8988T (cell line): ENCODE results near the gene TMEM63C.
"Not testable (repeated sequence)": the region's sequence is repeated elsewhere in the genome, so short reads cannot be mapped to it uniquely, and the experiment has no call there.

Experiments used
- DNase-seq: peaks from one replicate; pipeline ENCODE4 v3.0.0; 2011

TMEM63C gene

DNA sequence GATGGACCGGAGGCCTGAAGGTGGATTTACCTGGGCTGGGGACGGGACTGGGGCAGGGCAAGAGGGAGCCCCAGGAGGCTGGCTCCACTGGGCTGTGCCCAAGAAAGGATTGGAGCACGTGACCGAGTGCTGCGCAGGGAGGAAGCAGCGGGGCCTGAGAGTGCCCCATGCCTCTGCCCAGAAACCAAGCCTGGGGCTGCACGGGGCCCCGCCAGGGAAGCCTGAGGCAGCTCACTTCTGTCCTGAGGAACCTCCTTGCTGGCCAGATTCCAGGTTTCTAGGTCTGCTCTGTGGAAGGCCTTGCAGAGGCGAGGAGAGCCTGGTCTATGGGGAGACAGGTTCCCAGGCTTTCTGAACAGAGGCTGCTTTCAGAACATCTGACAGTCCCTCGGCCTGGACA is 79.0 kb downstream of the TMEM63C start:
- DNase-seq: no peak

DNA sequence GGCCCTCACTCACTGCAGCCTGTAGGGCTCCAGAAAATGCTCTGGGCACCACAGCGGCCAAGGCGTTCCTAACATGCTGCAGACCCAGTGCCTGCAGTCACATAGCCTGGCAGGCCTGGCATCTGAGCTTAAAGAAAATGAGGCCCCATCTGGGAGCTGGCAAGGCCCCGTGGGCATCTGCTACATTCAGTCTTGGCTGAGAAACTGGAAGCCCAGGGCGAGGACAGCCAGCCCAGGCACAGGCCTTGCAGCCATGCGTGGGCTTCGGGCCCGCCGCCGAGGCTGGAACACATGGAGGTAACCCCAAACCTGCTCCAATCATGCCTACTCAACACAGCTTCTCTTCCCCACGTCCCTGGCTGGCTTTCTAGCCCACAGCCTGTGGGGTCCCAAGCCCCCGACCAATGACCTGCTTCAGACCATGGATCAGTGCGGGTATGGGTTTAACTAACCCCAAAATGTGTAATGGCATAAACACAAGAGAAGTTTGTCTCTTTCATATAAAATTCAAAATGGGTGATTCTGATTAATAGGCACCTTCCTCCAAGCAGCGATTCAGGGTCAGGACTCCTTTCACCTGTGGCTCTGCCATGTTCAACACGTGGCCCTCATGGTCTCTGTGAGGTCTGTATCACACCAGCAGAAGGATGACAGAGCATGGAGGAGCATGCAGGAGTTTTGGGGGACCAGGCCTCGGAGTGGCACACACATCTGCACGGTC is 83.0 kb downstream of the TMEM63C start:
- no peak for DNase-seq

DNA sequence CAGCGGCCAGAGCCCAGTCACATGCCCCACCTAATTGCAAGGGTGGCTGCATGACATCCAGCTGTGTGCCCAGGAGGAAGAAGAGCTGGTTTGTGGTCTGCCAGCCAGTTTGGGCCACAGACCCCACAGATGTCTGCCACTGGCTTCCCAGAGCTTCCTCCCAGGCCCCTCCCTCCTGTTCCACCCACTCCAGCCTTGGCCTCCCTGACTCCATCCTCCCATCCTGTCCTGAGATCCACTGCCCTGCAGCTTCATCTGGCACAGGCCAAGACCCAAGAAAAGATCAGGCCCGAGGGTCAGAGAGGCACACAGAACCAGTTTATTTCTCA is 83.6 kb downstream of the TMEM63C start:
- no peak for DNase-seq

DNA sequence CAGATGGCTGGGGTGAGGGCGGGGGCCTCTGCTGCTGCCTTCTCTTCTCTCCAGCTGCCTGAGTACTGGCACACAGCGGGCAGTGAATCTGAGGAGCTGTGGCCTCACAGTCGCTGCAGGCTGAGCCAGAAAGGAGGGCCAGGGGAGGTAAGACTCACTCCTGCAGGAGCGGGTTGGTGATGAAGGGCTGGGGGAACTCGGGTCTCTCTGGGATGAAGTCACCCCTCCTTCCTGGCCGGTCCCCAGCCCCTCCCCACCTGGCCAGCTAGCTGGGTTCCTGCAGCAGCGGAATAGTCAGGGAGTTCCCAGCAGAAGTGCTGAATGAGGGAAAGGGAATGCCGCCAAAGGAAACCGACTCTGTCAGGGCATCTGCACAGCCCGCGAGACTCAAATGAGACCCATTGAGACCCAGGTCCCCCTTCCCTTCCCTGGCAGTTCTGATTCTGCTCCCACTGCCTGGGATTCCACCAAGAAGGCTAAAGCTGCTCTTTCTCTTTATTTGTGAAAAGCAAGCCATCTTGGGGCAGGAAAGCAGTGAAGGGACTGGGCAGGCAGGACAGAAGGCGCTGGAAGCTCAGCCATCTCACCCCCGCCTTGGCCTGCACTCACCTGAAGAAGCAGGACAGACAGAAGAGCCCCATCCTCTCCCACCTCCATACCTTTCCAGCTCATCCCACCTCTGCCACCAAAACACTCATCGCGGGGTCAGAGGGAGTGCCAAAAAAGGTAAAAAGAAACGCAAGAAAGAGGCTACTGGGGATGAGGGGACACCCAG is 84.2 kb downstream of the TMEM63C start:
- DNase-seq: no peak

DNA sequence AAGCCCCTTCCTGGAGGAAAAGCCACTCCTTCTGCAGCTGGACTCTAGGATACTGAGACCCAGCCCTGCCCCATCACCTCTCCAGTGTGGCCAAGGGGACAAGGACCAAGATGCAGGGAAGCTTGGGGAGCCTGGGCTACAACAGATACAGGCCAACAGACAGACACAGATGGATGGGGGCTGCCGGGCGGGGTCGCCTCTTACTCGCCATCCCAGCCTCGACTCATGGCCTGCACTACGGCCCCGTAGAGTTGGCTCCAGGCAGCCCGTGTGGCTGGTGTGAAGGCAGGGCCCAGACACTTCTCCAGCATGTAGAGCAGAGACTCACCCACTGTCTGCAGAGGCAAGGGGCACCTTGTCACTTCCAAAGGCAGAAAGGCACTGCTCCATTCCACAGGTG is 84.7 kb downstream of the TMEM63C start:
- no peak for DNase-seq

DNA sequence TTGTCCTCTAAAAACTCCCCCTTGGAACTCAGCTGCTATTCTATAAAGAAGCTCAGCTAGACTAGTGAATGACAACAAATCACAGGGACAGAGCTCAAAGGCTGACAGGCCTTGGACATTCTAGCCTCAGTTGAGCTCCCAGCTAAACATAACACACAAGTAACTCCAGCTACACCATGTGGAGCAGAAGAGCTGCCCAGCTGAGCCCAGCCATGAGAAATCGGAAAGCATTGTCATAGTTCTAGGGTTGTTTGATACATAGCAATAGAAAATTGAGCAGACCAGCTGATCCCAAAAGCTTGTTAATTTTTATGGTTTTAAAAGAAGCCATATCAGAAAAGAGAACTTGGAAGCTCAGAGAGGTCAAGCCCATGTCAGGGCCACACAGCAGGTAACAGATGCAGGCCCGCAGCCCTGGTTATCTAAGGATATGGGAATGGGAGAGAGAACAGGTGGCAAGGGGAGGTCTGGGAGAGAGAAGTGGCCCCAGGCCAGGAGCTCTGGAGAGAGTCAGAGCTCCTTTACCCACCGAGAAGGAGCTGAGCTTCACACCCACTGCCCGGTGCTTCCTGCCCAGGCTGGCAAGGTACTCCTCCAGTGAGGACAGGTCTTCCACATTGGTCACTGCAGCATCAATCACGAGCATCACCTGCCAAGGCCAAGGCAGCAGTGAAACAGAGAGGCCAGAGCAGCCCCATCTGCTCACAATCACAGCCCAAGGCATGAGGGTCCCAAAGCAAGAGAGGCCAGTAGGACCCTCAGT is 86.5 kb downstream of the TMEM63C start:
- DNase-seq: no peak

DNA sequence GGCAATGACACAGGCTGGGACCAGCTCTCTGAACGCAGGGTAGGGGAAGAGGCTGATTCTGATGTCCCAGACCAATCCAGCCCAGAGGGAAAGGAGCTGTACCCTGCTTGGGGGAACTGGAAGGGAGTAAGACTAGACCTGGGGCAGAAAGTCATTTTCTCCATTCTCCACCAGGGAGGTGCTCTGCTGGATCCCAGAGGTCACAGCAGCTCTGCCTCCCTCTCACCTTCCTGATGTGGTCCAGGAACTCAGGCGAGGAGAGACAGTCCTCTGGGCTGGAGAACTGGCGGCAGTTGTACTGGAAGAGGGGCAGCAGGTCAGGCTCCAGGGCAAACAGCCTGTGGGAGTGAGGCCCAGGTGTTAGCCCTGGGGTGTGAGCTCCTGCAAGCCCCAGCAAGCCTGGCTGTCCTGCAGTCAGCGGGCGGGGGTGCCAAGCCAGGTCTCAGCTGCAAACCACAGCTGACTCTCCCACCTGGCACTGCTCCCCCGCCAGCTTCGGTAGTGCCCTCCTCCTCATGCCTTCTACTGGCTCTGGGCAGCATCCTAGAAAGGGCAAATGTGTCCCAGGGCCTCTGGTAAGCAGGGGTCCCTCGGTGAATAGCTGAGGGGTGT is 87.5 kb downstream of the TMEM63C start:
- no peak for DNase-seq

DNA sequence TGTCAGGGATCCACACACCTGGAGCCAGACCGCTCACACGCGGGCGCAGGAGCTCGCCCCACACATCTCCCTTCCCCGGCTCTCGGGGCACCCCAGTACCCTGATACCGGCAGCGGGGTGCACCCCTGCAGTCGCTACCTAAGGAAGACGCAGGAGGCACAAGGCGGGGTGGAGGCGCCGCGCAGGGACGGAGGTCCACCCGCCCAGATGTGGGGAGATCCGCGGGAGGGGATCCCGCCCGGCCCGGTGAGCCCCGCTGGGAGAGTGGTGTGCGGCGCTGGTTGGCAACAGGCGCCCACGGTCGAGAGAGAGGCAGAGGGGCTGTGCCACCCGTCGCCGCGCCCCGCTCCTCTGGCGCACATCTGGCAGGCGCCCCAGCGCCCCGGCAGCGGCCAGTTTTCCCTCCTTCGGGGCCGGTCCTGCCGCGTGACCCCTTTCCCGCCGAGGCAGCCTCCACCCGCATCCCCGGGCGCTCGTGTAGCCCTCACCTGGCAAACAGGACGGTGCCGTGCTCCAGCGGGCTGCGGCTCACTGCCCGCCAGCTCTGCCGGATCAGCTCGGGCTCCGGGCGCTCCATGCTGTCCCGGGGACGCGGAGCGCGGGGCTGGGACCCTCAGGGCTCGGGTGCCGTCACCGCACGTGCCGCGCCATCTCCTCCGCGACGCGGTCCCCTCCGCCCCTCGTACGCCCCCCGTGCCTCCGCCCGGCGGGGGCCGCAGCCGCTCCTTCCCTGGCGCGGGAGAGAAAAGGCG is 88.9 kb downstream of the TMEM63C start:
- no peak for DNase-seq

DNA sequence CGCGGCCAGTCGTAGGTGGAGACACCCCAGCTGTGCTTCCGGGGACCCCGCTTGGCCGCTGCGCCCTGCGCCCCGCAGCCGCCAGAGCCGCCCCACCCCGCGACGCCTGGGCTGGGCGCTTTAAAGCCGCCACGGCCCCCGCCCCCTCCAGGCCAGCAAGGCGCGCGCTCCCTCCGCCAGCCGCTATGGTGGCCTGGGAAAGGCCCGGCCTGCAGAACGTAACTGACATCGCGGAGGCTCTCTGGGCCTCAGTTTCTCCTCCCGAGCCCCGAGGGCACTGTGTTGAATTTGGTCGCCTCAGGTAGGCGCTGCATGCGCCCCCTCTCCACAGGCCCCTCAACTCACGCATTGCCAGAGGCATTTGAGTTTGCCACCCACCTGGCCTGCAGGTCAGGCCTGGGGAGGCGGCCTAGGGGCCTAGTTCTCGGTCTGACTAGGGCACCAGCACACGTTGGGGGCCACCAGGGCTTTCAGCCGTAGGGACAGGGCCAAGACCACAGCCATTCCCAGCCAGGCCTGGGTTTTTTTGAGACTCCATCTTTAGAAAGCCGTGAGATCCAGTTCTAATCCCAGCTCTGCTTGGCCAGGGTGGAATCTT is 89.6 kb downstream of the TMEM63C start, which contains the start of gene NGB:
TSS of gene NGB (minus strand) at position 94 of the 598 bp plus-strand sequence. CDS start 269 bp downstream, outside the sequence.
- no peak for DNase-seq

DNA sequence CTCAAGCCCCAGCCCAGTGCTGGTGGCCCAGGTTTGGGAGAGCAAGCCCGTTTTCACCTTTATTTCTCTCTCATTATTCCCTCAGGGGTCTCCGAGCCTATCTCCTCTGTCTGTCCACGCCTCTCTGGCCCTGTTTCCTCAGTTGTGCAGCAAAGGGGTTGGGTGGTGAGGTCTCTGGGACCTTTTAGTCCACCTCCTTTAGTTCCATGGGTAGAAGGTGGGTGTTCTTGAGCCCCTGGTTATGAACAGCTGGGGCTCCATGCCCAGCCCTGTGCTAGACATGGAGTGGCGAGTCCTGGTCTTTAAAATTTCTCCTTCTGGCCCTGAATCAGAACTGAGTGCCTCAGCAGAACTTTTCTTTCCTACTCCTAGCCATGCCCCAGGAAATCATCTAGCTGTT is 90.7 kb downstream of the TMEM63C start:
- DNase-seq: no peak

DNA sequence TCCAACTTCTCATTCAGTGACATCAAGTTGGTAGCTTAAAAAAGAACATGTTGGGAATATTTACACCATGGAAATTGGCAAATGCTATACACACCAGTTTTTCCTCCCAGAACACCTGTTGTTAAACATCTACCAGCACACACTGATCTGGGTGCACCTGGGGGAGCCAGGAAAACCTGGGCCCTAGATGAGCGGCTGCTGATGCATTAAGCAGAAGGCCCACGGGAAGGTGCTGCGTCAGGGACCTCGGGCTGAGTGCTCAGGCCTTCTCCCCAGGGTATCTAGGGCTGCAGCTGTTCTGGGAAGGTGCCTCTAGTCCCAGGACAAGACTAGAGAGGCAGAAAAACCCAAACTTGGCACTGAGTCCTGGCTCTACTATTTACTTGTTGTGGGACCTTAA is 92.2 kb downstream of the TMEM63C start:
- no peak for DNase-seq

DNA sequence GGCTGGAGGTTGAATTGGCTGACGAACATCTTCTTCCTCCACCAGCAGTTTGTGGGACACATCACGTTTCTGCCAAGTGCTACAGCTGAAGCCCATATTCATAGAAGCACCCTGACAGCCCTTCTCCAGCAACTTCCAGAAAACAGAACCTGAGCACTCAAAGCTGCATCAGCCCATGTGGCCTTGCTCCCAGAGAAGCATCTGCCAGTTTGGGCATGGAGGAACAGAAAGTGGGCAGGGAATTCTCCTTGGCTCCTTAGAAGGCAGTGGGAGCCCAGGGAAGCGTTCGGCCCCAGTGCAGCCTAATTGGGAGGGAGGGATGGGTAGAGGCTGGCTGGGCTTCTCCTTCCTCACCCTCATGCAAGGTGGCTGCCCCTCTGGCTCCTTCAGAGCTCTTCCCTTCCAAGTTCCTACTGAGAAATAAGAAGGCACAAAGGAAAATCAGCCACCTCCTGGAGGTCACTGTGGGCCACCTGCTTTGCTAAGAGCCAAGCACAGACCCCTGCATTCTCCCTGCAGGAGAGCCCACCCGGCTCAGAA is 93.5 kb downstream of the TMEM63C start:
- DNase-seq: no peak

DNA sequence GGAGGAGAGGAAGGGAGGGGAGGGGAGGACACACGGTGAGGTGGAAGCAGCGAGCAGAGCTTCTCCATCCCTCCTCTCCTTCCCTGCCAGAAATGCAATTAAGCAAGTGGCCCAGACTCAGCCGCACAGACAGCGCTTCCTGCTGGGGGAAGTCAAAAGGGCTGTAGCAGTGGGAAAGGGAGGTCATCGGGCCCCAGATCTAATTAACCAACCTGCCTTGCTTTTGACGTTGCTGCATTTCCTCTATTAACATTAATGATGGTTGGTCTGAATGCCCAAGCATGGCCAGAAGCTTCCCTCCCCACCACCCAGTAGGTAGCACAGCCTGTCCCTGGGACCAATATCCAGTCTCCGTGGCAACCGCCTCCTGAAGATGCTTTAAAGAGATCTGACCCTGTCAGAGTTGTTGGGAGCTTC is 94.0 kb downstream of the TMEM63C start:
- no peak for DNase-seq

DNA sequence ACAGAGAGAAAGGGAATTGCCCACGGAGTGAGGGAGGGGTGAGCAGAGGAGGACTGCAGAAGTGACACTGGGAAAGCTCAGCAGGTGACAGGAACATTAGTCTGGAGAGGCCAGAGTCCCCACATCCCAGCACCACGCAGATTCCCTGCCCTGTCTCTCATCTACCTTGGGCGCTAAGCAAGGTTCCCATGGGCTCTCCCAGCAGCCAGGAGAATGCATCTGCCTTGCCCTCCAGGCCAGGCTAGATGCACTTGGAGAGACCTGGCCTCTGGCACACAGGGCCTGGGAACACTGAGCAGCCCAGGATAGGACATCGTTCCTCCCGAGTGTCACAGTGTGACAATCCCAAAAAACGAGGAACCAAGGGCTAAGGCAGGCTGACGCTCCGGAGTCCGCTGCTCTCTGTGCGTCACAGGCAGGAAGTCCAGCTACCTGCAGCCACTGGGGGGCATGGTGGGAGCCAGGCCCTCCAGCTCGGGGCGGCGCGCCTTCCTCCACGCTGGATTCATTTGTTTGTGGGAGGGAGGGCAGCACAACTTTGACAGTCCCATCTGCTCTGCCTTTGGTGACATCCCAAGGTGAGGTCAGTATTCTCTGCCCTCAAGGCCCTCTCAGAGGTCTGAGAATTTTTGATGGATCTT is 94.8 kb downstream of the TMEM63C start:
- DNase-seq: no peak

DNA sequence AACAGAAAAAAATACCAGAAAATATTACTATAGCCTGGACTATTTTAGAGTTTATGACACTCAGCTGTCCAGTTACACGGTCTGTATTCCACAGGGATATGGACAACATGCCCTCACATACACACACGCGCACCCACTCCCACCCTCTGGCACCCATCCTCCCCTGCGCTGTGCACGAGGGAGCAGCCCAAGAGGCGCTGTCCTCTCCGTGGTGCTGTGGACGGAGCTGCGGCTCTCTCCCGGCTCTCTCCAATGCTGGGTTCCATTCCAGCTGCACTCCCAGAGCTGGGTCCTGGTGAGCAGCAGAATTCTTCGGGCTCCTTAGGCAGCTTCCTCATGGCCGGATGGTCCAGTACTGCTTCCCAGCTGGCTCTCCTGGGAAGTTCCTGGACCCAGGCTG is 95.4 kb downstream of the TMEM63C start:
- no peak for DNase-seq

DNA sequence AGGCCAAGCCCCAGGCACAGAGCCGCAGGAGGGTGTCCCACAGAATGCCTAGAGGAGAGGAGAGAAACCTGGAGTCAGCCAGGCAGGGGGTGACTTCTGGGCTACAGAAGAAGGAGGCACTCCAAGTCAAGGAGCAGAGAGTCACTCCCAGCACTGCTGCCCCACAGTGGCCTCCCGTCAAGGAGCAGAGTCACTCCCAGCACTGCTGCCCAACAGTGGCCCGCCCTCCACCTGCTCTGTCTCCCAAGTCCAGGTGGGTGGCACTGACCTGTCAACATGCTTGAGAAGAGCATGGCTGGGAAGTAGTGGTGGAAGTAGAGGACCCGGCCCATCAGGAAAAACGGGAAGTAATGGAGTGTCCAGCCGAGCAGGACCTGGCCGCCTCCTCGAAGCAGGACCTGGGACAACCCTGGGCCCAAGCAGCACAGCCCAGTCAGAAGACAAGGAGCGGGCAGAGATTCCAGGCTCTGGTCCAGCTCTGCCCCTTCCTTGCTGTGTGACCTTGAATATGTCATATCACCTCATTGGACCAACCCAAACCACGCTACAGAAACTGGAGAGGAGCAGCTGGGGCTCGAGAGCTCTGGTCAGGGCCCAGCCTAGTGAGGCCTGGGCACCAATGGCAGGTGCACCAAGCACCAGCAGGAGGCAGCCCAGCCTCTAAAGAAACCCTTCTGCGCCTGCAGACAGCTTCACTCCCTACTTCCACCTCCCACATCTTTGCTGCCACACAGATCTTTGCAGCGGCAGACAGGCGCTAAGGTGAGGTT is 97.0 kb downstream of the TMEM63C start:
- no peak for DNase-seq

DNA sequence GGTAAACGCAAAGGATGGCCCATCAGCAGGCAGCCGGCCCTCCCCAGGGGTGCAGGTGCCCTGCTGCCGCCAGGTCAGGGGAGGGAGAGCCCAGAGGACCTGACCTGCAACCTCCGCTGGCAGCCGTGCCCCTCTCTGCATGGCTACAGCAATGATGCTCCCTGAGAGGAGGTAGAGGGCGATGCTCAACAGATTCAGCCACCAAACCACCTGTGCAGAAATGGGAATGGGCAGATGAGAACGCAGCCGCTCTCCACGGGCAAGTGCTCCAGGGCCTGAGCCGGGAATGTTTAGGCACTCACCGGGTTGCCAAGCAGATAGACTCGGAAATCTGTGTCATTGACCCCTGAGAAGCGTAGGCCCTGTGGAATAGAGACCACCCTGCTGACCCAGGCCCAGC is 98.1 kb downstream of the TMEM63C start:
- no peak for DNase-seq

DNA sequence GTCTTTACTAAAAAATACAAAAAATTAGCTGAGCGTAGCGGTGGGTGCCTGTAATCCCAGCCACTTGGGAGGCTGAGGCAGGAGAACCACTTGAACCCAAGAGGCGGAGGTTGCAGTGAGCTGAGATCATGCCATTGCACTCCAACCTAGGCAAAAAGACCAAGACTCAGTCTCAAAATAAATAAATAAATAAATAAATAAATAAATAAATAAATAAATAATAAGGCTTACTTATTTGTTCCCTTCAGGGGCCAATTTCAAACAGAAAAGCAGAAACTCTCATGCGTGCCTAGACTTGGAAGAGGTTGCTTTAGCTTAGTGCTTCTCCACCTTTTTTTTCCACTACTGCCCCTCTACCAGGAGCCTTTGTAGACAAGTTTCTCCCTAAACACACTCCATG is 99.3 kb downstream of the TMEM63C start:
- not testable (repeated sequence) for DNase-seq

DNA sequence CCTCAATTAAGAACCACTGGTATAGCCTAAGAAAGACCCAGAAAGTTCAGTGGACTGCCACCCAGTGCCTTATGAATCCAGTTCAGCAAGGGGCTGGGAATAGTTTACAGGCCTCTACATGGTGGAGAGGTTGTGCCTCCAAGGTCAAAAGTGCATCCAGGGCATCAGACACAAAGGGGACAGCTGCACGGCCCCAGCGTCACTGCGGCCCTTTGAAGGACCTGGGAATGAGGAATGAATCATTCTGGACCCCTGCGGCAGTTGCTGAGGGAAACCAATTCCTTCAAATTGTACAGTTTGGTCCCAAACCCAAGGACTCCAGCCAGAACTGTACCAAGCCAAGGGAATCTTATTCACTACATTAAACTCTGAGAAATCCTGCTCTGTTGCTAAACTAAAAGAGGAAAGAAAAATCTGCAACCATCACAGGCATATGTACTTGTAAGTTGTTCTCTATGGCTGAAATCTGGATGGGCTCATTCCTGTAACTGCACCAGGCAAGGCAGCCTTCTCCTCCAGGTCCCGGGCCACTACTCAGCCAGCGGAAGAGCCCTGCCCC is 100.3 kb downstream of the TMEM63C start:
- no peak for DNase-seq

DNA sequence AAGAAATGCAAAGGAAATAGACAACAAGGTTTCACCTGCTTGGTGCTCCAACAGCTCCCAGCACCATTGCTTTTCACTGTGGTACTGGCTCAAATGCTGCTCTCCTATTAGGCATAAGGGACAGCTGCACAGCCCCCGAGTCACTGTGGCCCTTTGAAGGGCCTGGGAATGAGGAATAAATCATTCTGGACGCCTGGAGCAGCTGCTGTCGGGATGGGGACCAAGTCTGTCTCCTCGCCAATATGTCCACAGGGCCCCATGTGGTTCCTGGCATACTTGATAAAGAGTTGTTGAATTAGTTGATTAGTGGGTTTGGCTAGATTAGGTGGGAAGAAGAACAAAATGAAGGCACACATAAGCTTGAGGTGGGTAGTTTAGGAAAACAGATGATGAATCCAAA is 102.5 kb downstream of the TMEM63C start:
- no peak for DNase-seq
